ENCODE data around the gene CACNA1E.

- TF ChIP-seq CTCF (IDR thresholded peaks at IDR 0.05) (no peak), POLR2A (IDR thresholded peaks at IDR 0.05) (no peak)
These were observed 7.0 kb downstream of the CACNA1E start for GRCh38 chr1:181490276-181490675.

Measured in lower leg skin (tissue), 3 donors.